CD4-positive, alpha-beta T cell treated with Interleukin-17A for 4 hours (primary cell): ENCODE measurements around the gene VDR.

Source experiments
- DNase-seq: peaks from one replicate; pipeline ENCODE4 v3.0.0-alpha.2; 2020; ENCODE audit warnings: mixed read lengths

VDR gene

GRCh38 chr12:47927346-47927745 lies 22.6 kb upstream of the VDR start:
- DNase-seq: no peak

- DNase-seq: no peak
Observed at GRCh38 chr12:47921907-47922306, 17.1 kb upstream of the VDR start.

- DNase-seq: no peak
Observed at GRCh38 chr12:47920913-47921312, 16.1 kb upstream of the VDR start.

GRCh38 chr12:47913081-47913480 lies 8.3 kb upstream of the VDR start:
- no peak for DNase-seq

GRCh38 chr12:47912556-47912955 lies 7.8 kb upstream of the VDR start:
- no peak for DNase-seq

GRCh38 chr12:47910981-47911380 lies 6.2 kb upstream of the VDR start:
- no peak for DNase-seq

- DNase-seq: no peak
Observed at GRCh38 chr12:47910486-47910885, 5.7 kb upstream of the VDR start.

- DNase-seq: no peak
Observed at GRCh38 chr12:47909839-47910465, 5.2 kb upstream of the VDR start.

GRCh38 chr12:47908738-47909137 lies 3.9 kb upstream of the VDR start:
- DNase-seq: no peak

- DNase-seq: no peak
Observed at GRCh38 chr12:47907851-47908454, 3.2 kb upstream of the VDR start.

- DNase-seq: peak; percentile 79
Observed at GRCh38 chr12:47903927-47904712, 674 bp downstream of the VDR start.

- peak; percentile 54 for DNase-seq
Observed at GRCh38 chr12:47903151-47903611, 1.6 kb downstream of the VDR start.

- no peak for DNase-seq
Observed at GRCh38 chr12:47902131-47902639, 2.6 kb downstream of the VDR start.

- DNase-seq: no peak
Observed at GRCh38 chr12:47901718-47902093, 3.1 kb downstream of the VDR start.

- peak; percentile 45 for DNase-seq
Observed at GRCh38 chr12:47901063-47901717, 3.6 kb downstream of the VDR start.

GRCh38 chr12:47900131-47901062 lies 4.4 kb downstream of the VDR start:
- DNase-seq: no peak

- no peak for DNase-seq
Observed at GRCh38 chr12:47899466-47899865, 5.3 kb downstream of the VDR start.

- no peak for DNase-seq
Observed at GRCh38 chr12:47896633-47897032, 8.2 kb downstream of the VDR start.

- DNase-seq: no peak
Observed at GRCh38 chr12:47896022-47896421, 8.8 kb downstream of the VDR start.

GRCh38 chr12:47894652-47895051 lies 10.1 kb downstream of the VDR start:
- DNase-seq: no peak

- no peak for DNase-seq
Observed at GRCh38 chr12:47894068-47894467, 10.7 kb downstream of the VDR start.

GRCh38 chr12:47892819-47893218 lies 12.0 kb downstream of the VDR start:
- DNase-seq: no peak
